Heart left ventricle (tissue), 16 donors: ENCODE results near the gene FNBP1L. TPM values are rescaled to one million over a fixed set of nuclear protein-coding genes. Genes with fewer than 3 reads are reported as not detected.

Experiments
- ATAC-seq, 4 donors: fragments of 200-7000 bp; cut with Tn5 transposase; one replicate each; pipeline ENCODE4 v1.9.1; 2020 to 2022; ENCODE audit warnings: moderate library complexity in 4 of 4, mild to moderate bottlenecking in 3 of 4, moderate number of reproducible peaks in 1 of 4
- DNase-seq, 5 donors: peaks; one replicate each; pipeline ENCODE4 v3.0.0-alpha.2; 2020
- H3K27ac ChIP-seq, 12 donors: fragments of 200-600 bp; sonication (generic) in 4 of 12; one replicate each; pipeline versions ENCODE4 v1.5.0 to v1.8.0; 2016 to 2022; ENCODE audit warnings: mild to moderate bottlenecking in 2 of 12
- H3K27me3 ChIP-seq, 9 donors: fragments of 200-600 bp; sonication (generic) in 2 of 9; one replicate each; pipeline versions ENCODE4 v1.5.1 to v1.8.0; 2016 to 2022; ENCODE audit warnings: mild to moderate bottlenecking in 3 of 9
- H3K36me3 ChIP-seq, 9 donors: fragments of 200-600 bp; sonication (generic) in 2 of 9; one replicate each; pipeline versions ENCODE4 v1.5.0 to v1.8.0; 2018 to 2022; ENCODE audit warnings: mild to moderate bottlenecking in 2 of 9
- H3K4me1 ChIP-seq, 12 donors: fragments of 200-600 bp; sonication (generic) in 4 of 12; one replicate each; pipeline versions ENCODE4 v1.5.0 to v1.8.0; 2016 to 2022; ENCODE audit warnings: mild to moderate bottlenecking in 3 of 12
- H3K4me3 ChIP-seq, 12 donors: fragments of 200-600 bp; sonication (generic) in 4 of 12; one replicate each; pipeline versions ENCODE4 v1.5.0 to v1.8.0; 2017 to 2022; ENCODE audit warnings: mild to moderate bottlenecking in 9 of 12, moderate library complexity in 4 of 12
- H3K9me3 ChIP-seq, 12 donors: fragments of 200-600 bp; sonication (generic) in 4 of 12; one replicate each; pipeline versions ENCODE4 v1.5.0 to v1.8.0; 2016 to 2022; ENCODE audit warnings: mild to moderate bottlenecking in 1 of 12
- CTCF ChIP-seq, 12 donors: fragments of 200-600 bp; sonication (generic) in 4 of 12; IDR thresholded peaks; one replicate each; pipeline versions ENCODE4 v1.5.0 to v1.8.0; 2018 to 2022; ENCODE audit warnings: antibody characterized with exemption in 12 of 12, mild to moderate bottlenecking in 5 of 12
- POLR2A ChIP-seq, 2 donors: fragments of 450-650 bp; IDR thresholded peaks; one replicate each; pipeline ENCODE4 v1.6.1; 2017; ENCODE audit warnings: antibody characterized with exemption in 2 of 2, mild to moderate bottlenecking in 2 of 2, moderate library complexity in 2 of 2
- WGBS, 4 donors: extraction: QIAGEN DNeasy Blood & Tissue Kit in 2 of 4; methylation state at CpG; one replicate each; pipeline versions ENCODE4 v1.1.5 to v1.1.7; 2013 to 2018; 5-methylcytosine and 5-hydroxymethylcytosine counted together
- intact Hi-C, 10 donors: fragments of 100-400 bp; cut with DNase I; formaldehyde crosslinking; loops; one replicate each; pipeline versions ENCODE4 v1.11.1 to v1.14.2; 2022
- polyA plus RNA-seq, 2 donors: library from polyadenylated mRNA; stranded (reverse); fragments of 200-250 nt; gene quantifications; one replicate each; pipeline ENCODE4 v1.2.3, GENCODE V29; 2013
- total RNA-seq, 9 donors: library from RNA; depleted of rRNA in 2 of 9; stranded (reverse); fragments of >200 nt in 2 of 9; fragmentation: NEBNext Ultra II Directional in 3 of 9; extraction: Animal tissue kit (Norgen Biotek cat#: 25700) in 3 of 9; gene quantifications; one replicate each; pipeline versions ENCODE4 v1.1.0 to v1.2.4, GENCODE V29; 2016 to 2023
- donor health status: ischemic (EF 13 %, LVEDD 7.1; RV severe dilation, severe dysfunction).
- donor health status: healthy with polysubstance abuse.
- donor health status: DM: no; HTN: yes; CAD: no.
- donor health status: DM: no; HTN: no; CAD: no.
- donor health status: ischemic (EF 25% LVEDD 6.9; RV normal size, moderate dysfunction).
- donor health status: ischemic (EF 25% LVEDD 5.7; RV mildly dilated, moderate dysfunction).
- donor health status: healthy.
- donor health status: DM: yes; HTN: yes; CAD: no.
- donor health status: ischemic (EF 35%, LVEDD 5.7; RV mildly dilated, moderate dysfunction).
- donor health status: nonischemic (EF 11% LVEDD 7.7; RV severe dilation, severe dysfunction).
- donor health status: DM: yes; HTN: yes; CAD: no.
- donor health status: PGD.
- donor health status: ischemic (EF 29% LVEDD 5.4; RV normal size, mild dysfunction).
- donor health status: nonischemic (EF 23%, LVEDD 6.1; RV moderate dilation, normal function).

The FNBP1L gene
- total and polyA plus RNA-seq, 11 donors = 12.4 to 38.8 (median 23.4) TPM

- ATAC-seq (no peak), DNase-seq (no peak)
- intact Hi-C loops = loop anchor here in 1 of 10 donors (10.0 kb wide), 1 partner anchor 193 kb away; the partner anchor contains the start of gene DR1
- Histone ChIP-seq H3K4me1 (peaks cover 0 to 9% (median 0%) of the 10 kb centered on the region in 12 donors), H3K27ac (peak overlapping the region in 1 of 12 donors; percentile 22), H3K36me3 (peaks cover 0 to 16% (median 0%) of the 10 kb centered on the region in 9 donors), H3K9me3 (no peaks in the 10 kb centered on the region), H3K27me3 (no peaks in the 10 kb centered on the region), H3K4me3 (no peak overlapping the region)
- TF ChIP-seq POLR2A (IDR thresholded peaks at IDR 0.05) (no peak), CTCF (IDR thresholded peaks at IDR 0.05) (no peak)
These were observed 89.5 kb downstream of the FNBP1L start for GRCh38 chr1:93537396-93537795.

- DNase-seq = no peak
- H3K27ac ChIP-seq = no peak overlapping the region
- WGBS, 4 donors = 64 to 73% (median 71%) methylated on average over 2 of the region's 2 CpGs
These were observed 90.0 kb downstream of the FNBP1L start for GRCh38 chr1:93537924-93538323.

GRCh38 chr1:93541045-93541444 lies 93.1 kb downstream of the FNBP1L start:
- Histone ChIP-seq H3K27ac (no peak overlapping the region), H3K4me3 (no peak overlapping the region), H3K27me3 (no peaks in the 10 kb centered on the region), H3K4me1 (peaks cover 0 to 9% (median 0%) of the 10 kb centered on the region in 12 donors), H3K36me3 (peaks cover 0 to 28% (median 0%) of the 10 kb centered on the region in 9 donors), H3K9me3 (no peaks in the 10 kb centered on the region)
- 88 to 91% (median 90%) methylated on average over 4 of the region's 4 CpGs for WGBS, 4 donors
- intact Hi-C loops = loop anchor here in 1 of 10 donors (10.0 kb wide), 1 partner anchor 86 kb away; no protein-coding TSS in a partner anchor
- no peak for DNase-seq
- no peak for ATAC-seq
- TF ChIP-seq CTCF (IDR thresholded peaks at IDR 0.05) = no peak
- no peak for TF ChIP-seq POLR2A (IDR thresholded peaks at IDR 0.05)

More at GRCh38 chr1:93537924-93538323, 90.0 kb downstream of the FNBP1L start:
- H3K4me3 ChIP-seq = no peak overlapping the region
- no peaks in the 10 kb centered on the region for H3K9me3 ChIP-seq
- intact Hi-C loops = loop anchor here in 1 of 10 donors (10.0 kb wide), 1 partner anchor 193 kb away; the partner anchor contains the start of gene DR1
- H3K27me3 ChIP-seq = no peaks in the 10 kb centered on the region
- peaks cover 0 to 9% (median 0%) of the 10 kb centered on the region in 12 donors for H3K4me1 ChIP-seq
- TF ChIP-seq POLR2A (IDR thresholded peaks at IDR 0.05) = no peak
- H3K36me3 ChIP-seq = peaks cover 0 to 19% (median 0%) of the 10 kb centered on the region in 9 donors
- no peak for ATAC-seq

GRCh38 chr1:93542398-93542797 lies 94.5 kb downstream of the FNBP1L start:
- no peak overlapping the region for H3K4me3 ChIP-seq
- H3K27me3 ChIP-seq = no peaks in the 10 kb centered on the region
- H3K9me3 ChIP-seq = no peaks in the 10 kb centered on the region
- H3K4me1 ChIP-seq = peaks cover 0 to 9% (median 0%) of the 10 kb centered on the region in 12 donors
- intact Hi-C loops = loop anchor here in 1 of 10 donors (10.0 kb wide), 1 partner anchor 88 kb away; no protein-coding TSS in a partner anchor
- H3K36me3 ChIP-seq = peaks cover 0 to 40% (median 8%) of the 10 kb centered on the region in 9 donors
- DNase-seq = no peak
- no peak for ATAC-seq
- H3K27ac ChIP-seq = no peak overlapping the region
- no peak for TF ChIP-seq POLR2A (IDR thresholded peaks at IDR 0.05)
- TF ChIP-seq CTCF (IDR thresholded peaks at IDR 0.05) = no peak
- WGBS, 4 donors = 88 to 93% (median 91%) methylated on average over 1 of the region's 1 CpG
